IMR-90 (cell line): ENCODE measurements around the gene VSIR. TPM values are rescaled to one million over a fixed set of nuclear protein-coding genes. Genes with fewer than 3 reads are reported as not detected.

Source experiments
- ATAC-seq: fragments of 200-7000 bp; cut with Tn5 transposase; 2 replicates; pipeline ENCODE4 v1.9.1; 2020; ENCODE audit warnings: low read depth, mild to moderate bottlenecking, moderate library complexity
- BruUV-seq: library from RNA; stranded (reverse); fragments of 400-500 nt; replicated peaks from 2 replicates; lab custom pipeline; 2021; lab: Mats Ljungman, UMichigan
- CTCF ChIA-PET: fragments of 300-600 bp; formaldehyde crosslinking; extraction: SDS; loops from one replicate; lab custom pipeline; 2021; ENCODE audit warnings: antibody characterized with exemption; lab: Yijun Ruan, JAX
- POLR2A ChIA-PET: fragments of 300-600 bp; sonication (Branson Sonifier 250); formaldehyde crosslinking; loops from one replicate; lab custom pipeline; 2022; ENCODE audit warnings: antibody characterized with exemption; ENCODE audit not compliant: unreplicated experiment; lab: Charles Lee
- DNase-seq: peaks from one replicate; pipeline ENCODE4 v3.0.0; 2013
- H2AFZ ChIP-seq: replicated peaks from 2 replicates; pipeline ENCODE3; 2013; ENCODE audit warnings: low read length, mild to moderate bottlenecking; ENCODE audit not compliant: poor library complexity
- H2AK5ac ChIP-seq: 2 replicates; pipeline ENCODE4 v1.6.1; 2013; ENCODE audit warnings: low read depth, low read length, inconsistent platforms
- H2AK9ac ChIP-seq: replicated peaks from 2 replicates; pipeline ENCODE3; 2013; ENCODE audit warnings: mild to moderate bottlenecking, low read depth, low read length, moderate library complexity; ENCODE audit not compliant: poor library complexity
- H2BK120ac ChIP-seq: 2 replicates; pipeline ENCODE4 v1.6.1; 2013; ENCODE audit warnings: low read depth, low read length, inconsistent platforms
- H2BK15ac ChIP-seq: 3 replicates; pipeline ENCODE4 v1.6.1; 2013; ENCODE audit warnings: low read depth, low read length, inconsistent platforms
- H2BK20ac ChIP-seq: 2 replicates; pipeline ENCODE4 v1.6.1; 2013; ENCODE audit warnings: low read depth, mild to moderate bottlenecking, inconsistent platforms, low read length, moderate library complexity
- H2BK5ac ChIP-seq: 2 replicates; pipeline ENCODE4 v1.6.1; 2013; ENCODE audit warnings: mild to moderate bottlenecking, low read depth, low read length, inconsistent platforms; ENCODE audit not compliant: poor library complexity, severe bottlenecking
- H3K14ac ChIP-seq: replicated peaks from 2 replicates; pipeline ENCODE4 v1.6.1; 2013; ENCODE audit warnings: low read depth, low read length, inconsistent platforms
- H3K18ac ChIP-seq: 2 replicates; pipeline ENCODE4 v1.6.1; 2013; ENCODE audit warnings: low read depth, low read length, control low read depth
- H3K23ac ChIP-seq: 2 replicates; pipeline ENCODE4 v1.6.1; 2013; ENCODE audit warnings: low read depth, low read length, inconsistent platforms
- H3K27ac ChIP-seq: 2 replicates; pipeline ENCODE4 v1.5.1; 2013; ENCODE audit warnings: mild to moderate bottlenecking, control low read depth, low read length; ENCODE audit not compliant: insufficient read depth
- H3K27me3 ChIP-seq: 2 replicates; pipeline ENCODE4 v1.6.1; 2013; ENCODE audit warnings: low read length; ENCODE audit not compliant: control insufficient read depth, insufficient read depth
- H3K36me3 ChIP-seq: 2 replicates; pipeline ENCODE4 v1.6.1; 2013; ENCODE audit warnings: low read length, mixed read lengths; ENCODE audit not compliant: control insufficient read depth, insufficient read depth
- H3K4ac ChIP-seq: 2 replicates; pipeline ENCODE4 v1.6.1; 2013; ENCODE audit warnings: low read depth, low read length, inconsistent platforms
- H3K4me1 ChIP-seq: 2 replicates; pipeline ENCODE4 v1.6.1; 2013; ENCODE audit warnings: low read length, mixed read lengths; ENCODE audit not compliant: control insufficient read depth, insufficient read depth
- H3K4me2 ChIP-seq: 2 replicates; pipeline ENCODE4 v1.6.1; 2013; ENCODE audit warnings: low read depth, mild to moderate bottlenecking, control low read depth, low read length, moderate library complexity
- H3K4me3 ChIP-seq: 2 replicates; pipeline ENCODE4 v1.5.1; 2013; ENCODE audit warnings: low read depth, mild to moderate bottlenecking, control low read depth, low read length, moderate library complexity; ENCODE audit not compliant: insufficient read depth
- H3K56ac ChIP-seq: 2 replicates; pipeline ENCODE4 v1.6.1; 2013; ENCODE audit warnings: low read length, inconsistent platforms; ENCODE audit not compliant: insufficient read depth; ENCODE audit errors: extremely low read depth
- H3K79me1 ChIP-seq, 2 experiments: 2 replicates each; pipeline ENCODE4 v1.6.1; 2013; ENCODE audit warnings: low read length in 2 of 2, inconsistent platforms in 1 of 2, low read depth in 1 of 2
- H3K9ac ChIP-seq: 2 replicates; pipeline ENCODE4 v1.6.1; 2013; ENCODE audit warnings: low read depth, low read length, control low read depth
- H3K9me1 ChIP-seq: 2 replicates; pipeline ENCODE4 v1.6.1; 2013; ENCODE audit warnings: low read length, inconsistent platforms; ENCODE audit not compliant: insufficient read depth
- H3K9me3 ChIP-seq: 2 replicates; pipeline ENCODE4 v1.6.1; 2013; ENCODE audit warnings: low read length; ENCODE audit not compliant: control insufficient read depth, insufficient read depth
- H4K20me1 ChIP-seq: 2 replicates; pipeline ENCODE4 v1.6.1; 2013; ENCODE audit warnings: low read length, inconsistent platforms; ENCODE audit not compliant: insufficient read depth
- H4K5ac ChIP-seq: 2 replicates; pipeline ENCODE4 v1.6.1; 2013; ENCODE audit warnings: mild to moderate bottlenecking, low read depth, low read length, control low read depth
- H4K8ac ChIP-seq, 2 experiments: 2 replicates each; pipeline ENCODE4 v1.6.1; 2013; ENCODE audit warnings: low read depth in 2 of 2, low read length in 2 of 2, control low read depth in 1 of 2, inconsistent platforms in 1 of 2
- H4K91ac ChIP-seq: 2 replicates; pipeline ENCODE4 v1.6.1; 2013; ENCODE audit warnings: low read depth, low read length, inconsistent platforms; ENCODE audit not compliant: insufficient read depth
- BHLHE40 ChIP-seq: fragments of 150-350 bp; IDR thresholded peaks from 2 replicates; pipeline ENCODE4 v1.6.1; 2016; ENCODE audit warnings: mild to moderate bottlenecking, low read depth, low read length
- CHD1 ChIP-seq: IDR thresholded peaks from 2 replicates; pipeline ENCODE4 v1.6.1; 2012; ENCODE audit warnings: low read depth, low read length, improper control_type of control experiment
- CTCF ChIP-seq: conservative IDR thresholded peaks from 2 replicates; pipeline ENCODE4 v1.5.1; 2012; ENCODE audit warnings: mild to moderate bottlenecking, low read depth, low read length, improper control_type of control experiment
- FOS ChIP-seq: fragments of 150-350 bp; IDR thresholded peaks from 2 replicates; pipeline ENCODE4 v1.6.1; 2016; ENCODE audit warnings: low read depth, low read length
- MAFK ChIP-seq: IDR thresholded peaks from 2 replicates; pipeline ENCODE4 v1.6.1; 2012; ENCODE audit warnings: low read depth, low read length, improper control_type of control experiment
- MAZ ChIP-seq: IDR thresholded peaks from 2 replicates; pipeline ENCODE4 v1.6.1; 2012; ENCODE audit warnings: low read depth, mild to moderate bottlenecking, low read length, improper control_type of control experiment, moderate library complexity, borderline replicate concordance
- MXI1 ChIP-seq: IDR thresholded peaks from 2 replicates; pipeline ENCODE4 v1.6.1; 2012; ENCODE audit warnings: low read depth, mild to moderate bottlenecking, low read length, moderate library complexity, borderline replicate concordance
- RAD21 ChIP-seq: IDR thresholded peaks from 2 replicates; pipeline ENCODE4 v1.6.1; 2012; ENCODE audit warnings: low read length, improper control_type of control experiment
- RCOR1 ChIP-seq: IDR thresholded peaks from 2 replicates; pipeline ENCODE4 v1.6.1; 2012; ENCODE audit warnings: mild to moderate bottlenecking, low read length, improper control_type of control experiment; ENCODE audit not compliant: insufficient replicate concordance
- USF2 ChIP-seq: fragments of 150-350 bp; IDR thresholded peaks from 2 replicates; pipeline ENCODE4 v1.6.1; 2017; ENCODE audit warnings: mild to moderate bottlenecking, antibody characterized with exemption, low read length, low read depth
- WGBS, 2 experiments: methylation state at CpG; one replicate each; pipeline versions ENCODE4 v1.1.5 to v1.1.7; 2013; ENCODE audit warnings: missing lambda C conversion rate in 2 of 2; ENCODE audit not compliant: insufficient read length in 1 of 2; ENCODE audit errors: extremely low coverage in 2 of 2; 5-methylcytosine and 5-hydroxymethylcytosine counted together
- dilution Hi-C: fragments of 300-500 bp; cut with HindIII; formaldehyde crosslinking; loops from one replicate; pipeline ENCODE4 v1.14.3; 2018; ENCODE audit warnings: low sequenced_read_pairs; ENCODE audit not compliant: unreplicated experiment
- in situ Hi-C: fragments of 300-500 bp; cut with MboI; formaldehyde crosslinking; loops from 3 replicates; pipeline ENCODE4 v1.14.3; 2019; ENCODE audit warnings: low sequenced_read_pairs, inconsistent platforms, mixed read lengths
- intact Hi-C: fragments of 100-400 bp; cut with micrococcal nuclease; formaldehyde crosslinking; loops from 2 replicates; pipeline ENCODE4 v1.10.0; 2022
- polyA plus RNA-seq, 3 experiments: library from polyadenylated mRNA; depleted of rRNA; stranded (reverse); fragments of >200 nt; gene quantifications; 2 replicates each; pipeline ENCODE4 v1.2.3, GENCODE V29; 2012; ENCODE audit warnings: low replicate concordance in 1 of 3
- total RNA-seq: library from RNA; depleted of rRNA; stranded (reverse); fragments of >200 nt; gene quantifications from 2 replicates; pipeline ENCODE4 v1.2.3, GENCODE V29; 2012

VSIR gene
- total and polyA plus RNA-seq, 2 of the 4 experiments (the other 2 are of a cell fraction), result 5.0 to 23.8 TPM

GRCh38 chr10:71761105-71761511 lies 12.2 kb downstream of the VSIR start:
- Histone ChIP-seq H3K9me3 (no peaks in the 10 kb centered on the region), H4K91ac (0 out of 2 replicates have a peak overlapping the region, but pooled peaks have one; percentile 13), H3K23ac (no peak overlapping the region), H3K18ac (no peak overlapping the region), H2AK9ac (no peak overlapping the region), H3K4ac (peak overlapping the region; percentile 20; the same call in 1 of the 2 replicates), H2BK15ac (no peak overlapping the region), H2AK5ac (peak overlapping the region; percentile 27), H3K27me3 (no peaks in the 10 kb centered on the region; the same call in 1 of the 2 replicates), H3K9ac (no peak overlapping the region), H3K4me3 (no peak overlapping the region), H3K27ac (no peak overlapping the region), H3K36me3 (peaks cover 8% of the 10 kb centered on the region; the same call in 1 of the 2 replicates), H3K14ac (no peak overlapping the region), H3K56ac (no peak overlapping the region), H4K5ac (no peak overlapping the region), H3K9me1 (peaks cover 18% of the 10 kb centered on the region), H3K4me2 (no peak overlapping the region), H2BK20ac (peak overlapping the region; percentile 4; the same call in 1 of the 2 replicates), H2AFZ (peak overlapping the region; percentile 39), H2BK5ac (peak overlapping the region; percentile 26), H2BK120ac (no peak overlapping the region), H4K20me1 (no peaks in the 10 kb centered on the region), H4K8ac (no peak overlapping the region), H3K4me1 (peaks cover 33% of the 10 kb centered on the region), H3K79me1 (no peaks in the 10 kb centered on the region; a peak in 1 of 4 replicates)
- dilution Hi-C loops (no loop called here), in situ Hi-C loops (no loop called here), intact Hi-C loops (no loop called here)
- POLR2A ChIA-PET, result no interaction called here
- CTCF ChIA-PET, result no interaction called here
- TF ChIP-seq CHD1 (no peak), MAZ (no peak), MAFK (no peak), MXI1 (no peak), BHLHE40 (no peak), FOS (no peak), USF2 (no peak), RCOR1 (no peak), CTCF (no peak), RAD21 (no peak)
- DNase-seq (no peak), ATAC-seq (no peak)
- 100% methylated on average over 1 of the region's 3 CpGs; no CpG with 5 or more reads in 1 of the 2 experiments for WGBS, 2 experiments
- no TSS peak for BruUV-seq
